Endothelial cell (in vitro differentiated cells): ENCODE data around the gene ASF1B. TPM values are rescaled to one million over a fixed set of nuclear protein-coding genes. Genes with fewer than 3 reads are reported as not detected.
A peak's percentile ranks its signal among the peaks of the same experiment; 100 is the strongest.
"Not testable (repeated sequence)": the region's sequence is repeated elsewhere in the genome, so short reads cannot be mapped to it uniquely, and the experiment has no call there.

Experiments
- DNase-seq: peaks from one replicate; pipeline ENCODE4 v3.0.0; 2021; ENCODE audit warnings: low spot score
- H3K27ac Mint-ChIP-seq: one replicate; pipeline ENCODE4 v1.8.0; 2021; ENCODE audit warnings: mixed read lengths, inconsistent platforms; ENCODE audit not compliant: unreplicated experiment
- H3K27me3 Mint-ChIP-seq: one replicate; pipeline ENCODE4 v1.8.0; 2021; ENCODE audit warnings: mild to moderate bottlenecking, moderate library complexity, mixed read lengths, inconsistent platforms; ENCODE audit not compliant: unreplicated experiment
- H3K36me3 Mint-ChIP-seq: one replicate; pipeline ENCODE4 v1.8.0; 2021; ENCODE audit warnings: mild to moderate bottlenecking, low read depth, mixed read lengths, inconsistent platforms; ENCODE audit not compliant: unreplicated experiment
- H3K4me1 Mint-ChIP-seq: one replicate; pipeline ENCODE4 v1.8.0; 2021; ENCODE audit warnings: mild to moderate bottlenecking, mixed read lengths, inconsistent platforms; ENCODE audit not compliant: unreplicated experiment
- H3K4me3 Mint-ChIP-seq: one replicate; pipeline ENCODE4 v1.8.0; 2021; ENCODE audit warnings: mild to moderate bottlenecking, mixed read lengths, inconsistent platforms; ENCODE audit not compliant: unreplicated experiment
- H3K9me3 Mint-ChIP-seq: one replicate; pipeline ENCODE4 v1.8.0; 2021; ENCODE audit warnings: mixed read lengths, inconsistent platforms; ENCODE audit not compliant: unreplicated experiment
- CTCF ChIP-seq: fragments of 200-600 bp; sonication (generic); IDR thresholded peaks from one replicate; pipeline ENCODE4 v1.5.0; 2021; ENCODE audit warnings: antibody characterized with exemption; ENCODE audit not compliant: unreplicated experiment
- total RNA-seq: library from RNA; stranded (reverse); fragmentation: NEBNext Ultra II Directional; extraction: Animal tissue kit (Norgen Biotek cat#: 25700); gene quantifications from one replicate; pipeline ENCODE4 v1.2.1, GENCODE V29; 2021; ENCODE audit not compliant: unreplicated experiment

The ASF1B gene
- total RNA-seq, 1 donor from 2014 or later: 7.1 TPM

GRCh38 chr19:14181906-14182305 is 45.5 kb upstream of the ASF1B start:
- Mint-ChIP-seq H3K9me3 (no peaks in the 10 kb centered on the region), H3K27ac (no peak overlapping the region), H3K27me3 (peaks cover 15% of the 10 kb centered on the region), H3K4me1 (no peaks in the 10 kb centered on the region), H3K4me3 (no peak overlapping the region), H3K36me3 (peaks cover 4% of the 10 kb centered on the region)
- no peak for DNase-seq
- TF ChIP-seq CTCF: no peak

GRCh38 chr19:14181199-14181598 is 44.8 kb upstream of the ASF1B start:
- DNase-seq, H3K36me3 Mint-ChIP-seq, H3K27ac Mint-ChIP-seq, H3K9me3 Mint-ChIP-seq, H3K4me3 Mint-ChIP-seq, H3K4me1 Mint-ChIP-seq: not testable (repeated sequence)
- H3K27me3 Mint-ChIP-seq: peaks cover 12% of the 10 kb centered on the region

GRCh38 chr19:14177496-14178074 is 41.2 kb upstream of the ASF1B start:
- H3K9me3 Mint-ChIP-seq: no peaks in the 10 kb centered on the region
- H3K4me3 Mint-ChIP-seq: no peak overlapping the region
- DNase-seq: no peak
- H3K27ac Mint-ChIP-seq: no peak overlapping the region
- peaks cover 7% of the 10 kb centered on the region for H3K36me3 Mint-ChIP-seq
- no peak for TF ChIP-seq CTCF
- H3K27me3 Mint-ChIP-seq: peaks cover 9% of the 10 kb centered on the region
- no peaks in the 10 kb centered on the region for H3K4me1 Mint-ChIP-seq

- no peaks in the 10 kb centered on the region for H3K9me3 Mint-ChIP-seq
- H3K27me3 Mint-ChIP-seq: peaks cover 6% of the 10 kb centered on the region
- peak overlapping the region; percentile 0 for H3K27ac Mint-ChIP-seq
- TF ChIP-seq CTCF: no peak
- DNase-seq: no peak
- peaks cover 21% of the 10 kb centered on the region for H3K36me3 Mint-ChIP-seq
- no peaks in the 10 kb centered on the region for H3K4me1 Mint-ChIP-seq
- H3K4me3 Mint-ChIP-seq: peak overlapping the region; percentile 1
These were observed 39.0 kb upstream of the ASF1B start for GRCh38 chr19:14175351-14175792.

- Mint-ChIP-seq H3K27ac (no peak overlapping the region), H3K4me1 (no peaks in the 10 kb centered on the region), H3K36me3 (peaks cover 26% of the 10 kb centered on the region), H3K9me3 (no peaks in the 10 kb centered on the region), H3K27me3 (peaks cover 6% of the 10 kb centered on the region), H3K4me3 (no peak overlapping the region)
- no peak for DNase-seq
- no peak for TF ChIP-seq CTCF
These were observed 38.5 kb upstream of the ASF1B start for GRCh38 chr19:14174883-14175282.
